Measurements from ENCODE around the gene TIMP2.
"Not testable (repeated sequence)": the region's sequence is repeated elsewhere in the genome, so short reads cannot be mapped to it uniquely, and the experiment has no call there.

TIMP2 gene

GRCh38 chr17:78890498-78890897, 34.7 kb downstream of the TIMP2 start:
- no peak for DNase-seq (ENCODE audit: low read depth, low spot score)

DNA sequence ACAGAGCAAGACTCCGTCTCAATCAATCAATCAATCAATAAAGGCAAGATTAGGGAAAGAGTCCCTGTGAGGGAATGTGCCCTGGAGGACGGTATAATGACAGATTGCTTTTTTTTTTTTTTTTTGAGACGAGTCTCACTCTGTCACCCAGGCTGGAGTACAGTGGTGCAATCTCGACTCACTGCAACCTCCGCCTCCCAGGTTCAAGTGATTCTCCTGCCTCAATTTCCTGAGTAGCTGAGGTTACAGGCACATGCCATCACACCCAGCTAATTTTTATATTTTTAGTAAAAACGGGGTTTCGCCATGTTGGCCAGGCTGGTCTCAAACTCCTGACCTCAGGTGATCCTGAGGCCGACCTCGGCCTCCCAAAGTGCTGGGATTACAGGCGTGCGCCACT, 35.1 kb downstream of the TIMP2 start:
- not testable (repeated sequence) for DNase-seq (ENCODE audit: low read depth, low spot score)

GRCh38 chr17:78889531-78889930, 35.7 kb downstream of the TIMP2 start:
- no peak for DNase-seq (ENCODE audit: low read depth, low spot score)

DNA sequence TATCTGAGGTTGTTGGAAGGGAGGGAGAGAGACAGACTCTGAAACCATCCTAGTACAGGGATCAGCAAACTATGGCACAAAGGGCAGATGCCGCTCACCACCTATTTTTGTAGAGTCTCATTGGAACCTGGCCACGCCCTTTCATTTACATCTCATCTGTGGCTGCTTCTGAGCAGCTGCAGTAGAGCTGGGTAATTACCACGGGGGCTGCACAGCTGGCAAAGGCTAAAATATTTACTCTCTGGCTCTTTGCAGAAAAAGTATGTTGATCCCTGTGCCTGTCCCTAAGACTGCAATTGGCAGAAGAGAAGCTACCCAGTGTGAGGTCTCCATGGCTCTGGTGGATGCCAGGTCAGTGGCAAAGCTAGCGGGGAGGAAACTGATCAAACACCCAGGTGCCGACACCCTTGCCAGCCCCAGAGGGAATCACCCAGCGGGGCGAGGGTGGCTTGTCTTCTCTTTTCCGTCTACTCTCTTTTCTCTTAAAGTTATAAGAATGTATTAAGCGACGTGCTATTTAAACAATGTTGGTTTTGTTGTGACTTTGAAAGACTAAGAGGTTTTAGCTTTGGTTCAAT, 36.2 kb downstream of the TIMP2 start:
- DNase-seq (ENCODE audit: low read depth, low spot score), result no peak

DNA sequence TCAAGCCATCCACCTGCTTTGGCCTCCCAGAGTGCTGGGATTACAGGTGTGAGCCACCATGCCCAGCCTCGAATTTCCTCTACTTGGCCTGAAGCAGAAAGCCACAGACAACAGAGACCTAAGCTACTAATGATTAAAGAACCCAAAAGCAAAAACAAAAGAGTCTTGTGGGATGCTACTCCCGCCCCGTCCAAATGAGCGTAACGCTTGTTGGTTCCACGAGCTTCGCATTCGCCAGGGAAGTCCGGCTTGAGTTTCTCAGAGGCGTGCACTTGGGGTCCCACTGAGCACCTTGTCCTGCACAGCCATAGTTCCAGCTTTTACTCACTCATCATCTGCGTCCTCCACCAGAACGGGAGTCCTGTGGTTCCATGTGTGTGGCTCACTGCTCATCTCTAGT, 38.2 kb downstream of the TIMP2 start:
- DNase-seq (ENCODE audit: low read depth, low spot score), result no peak

- DNase-seq (ENCODE audit: low read depth, low spot score), result no peak
These were observed 39.2 kb downstream of the TIMP2 start for GRCh38 chr17:78885956-78886355.

- DNase-seq (ENCODE audit: low read depth, low spot score), result no peak
These were observed 40.1 kb downstream of the TIMP2 start for GRCh38 chr17:78884876-78885667.

- peak; percentile 41 for DNase-seq (ENCODE audit: low read depth, low spot score)
These were observed 40.9 kb downstream of the TIMP2 start for GRCh38 chr17:78884148-78884825.

DNA sequence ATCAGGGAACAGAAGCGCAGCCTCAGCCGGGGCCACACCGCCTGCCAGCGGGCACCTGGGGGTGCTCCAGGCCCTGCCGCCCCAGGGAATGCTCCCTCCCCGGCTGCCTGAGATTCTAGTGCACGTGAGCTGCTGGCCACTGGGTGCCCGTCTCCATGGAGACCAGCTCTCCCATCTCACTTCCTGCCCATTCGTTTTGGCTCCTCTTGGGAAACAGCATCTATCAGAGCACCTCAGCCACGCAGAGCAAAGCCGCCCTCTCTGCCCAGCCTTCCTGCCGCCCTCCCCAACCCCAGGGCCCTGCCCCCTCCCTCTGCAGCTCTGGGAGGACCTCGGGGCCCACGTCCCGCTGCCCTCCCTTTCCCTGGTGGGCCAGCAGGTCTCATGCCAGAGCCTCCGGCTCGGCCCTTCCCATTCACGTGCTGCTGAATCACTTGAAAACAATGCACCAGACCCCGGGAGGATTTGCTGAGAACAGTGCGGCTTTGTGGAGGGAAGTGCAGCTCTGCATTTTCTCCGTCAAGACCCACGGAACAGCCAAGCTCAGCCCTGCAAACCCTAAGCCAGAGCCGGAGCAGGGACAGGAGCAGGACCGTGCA, 41.6 kb downstream of the TIMP2 start:
- DNase-seq (ENCODE audit: low read depth, low spot score), result peak; percentile 97

DNA sequence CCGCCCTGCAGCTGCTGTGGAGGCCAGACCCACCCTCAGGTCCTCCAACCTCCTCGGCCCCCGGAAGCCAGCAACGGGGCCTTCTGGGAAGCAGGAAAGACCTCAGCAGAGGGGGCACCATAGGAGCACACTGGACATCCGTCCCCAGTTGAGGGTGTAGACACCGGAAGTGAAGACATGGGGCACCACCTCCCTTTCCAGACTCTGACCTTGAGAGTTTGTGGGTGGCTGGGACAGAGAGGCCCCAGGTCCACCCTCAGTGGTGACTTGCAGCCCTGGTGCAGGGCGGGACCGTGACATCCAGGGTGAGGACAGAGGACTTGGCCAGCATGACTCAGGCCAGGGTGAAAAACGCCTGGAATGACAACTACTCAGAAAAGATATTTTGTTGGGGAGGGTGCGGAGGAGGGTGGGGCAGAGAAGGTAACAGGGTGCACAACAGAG, 42.1 kb downstream of the TIMP2 start:
- DNase-seq (ENCODE audit: low read depth, low spot score), result peak; percentile 83

DNA sequence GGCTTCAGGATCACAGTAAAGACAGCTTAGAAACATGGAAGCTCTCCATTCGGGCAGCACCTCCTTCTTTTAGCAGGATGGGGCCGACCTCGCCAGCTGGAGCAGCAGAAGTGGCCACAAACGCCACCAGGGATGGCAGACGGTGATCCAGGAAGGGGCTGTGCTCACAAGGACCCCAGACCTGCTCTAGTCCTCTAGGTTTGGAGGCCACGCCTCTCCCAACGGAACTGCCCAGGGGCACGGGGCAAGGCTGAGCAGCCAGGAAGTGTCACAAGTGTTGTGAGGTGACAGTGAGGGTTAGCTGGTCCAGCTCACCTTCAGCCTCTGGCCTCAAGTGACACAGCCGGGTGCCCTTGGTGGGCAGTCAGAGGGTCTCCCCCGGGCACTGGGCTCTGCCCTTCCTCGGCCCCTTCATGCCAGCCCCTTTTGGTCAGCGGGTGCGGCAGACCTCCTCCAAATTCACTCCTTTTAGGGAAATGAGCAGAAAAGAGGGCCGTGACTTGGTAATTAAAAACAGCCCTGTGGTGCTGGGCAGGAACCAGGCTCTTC, 42.6 kb downstream of the TIMP2 start:
- DNase-seq (ENCODE audit: low read depth, low spot score), result no peak

- DNase-seq (ENCODE audit: low read depth, low spot score), result peak; percentile 62
These were observed 45.5 kb downstream of the TIMP2 start for GRCh38 chr17:78879635-78880186.

DNA sequence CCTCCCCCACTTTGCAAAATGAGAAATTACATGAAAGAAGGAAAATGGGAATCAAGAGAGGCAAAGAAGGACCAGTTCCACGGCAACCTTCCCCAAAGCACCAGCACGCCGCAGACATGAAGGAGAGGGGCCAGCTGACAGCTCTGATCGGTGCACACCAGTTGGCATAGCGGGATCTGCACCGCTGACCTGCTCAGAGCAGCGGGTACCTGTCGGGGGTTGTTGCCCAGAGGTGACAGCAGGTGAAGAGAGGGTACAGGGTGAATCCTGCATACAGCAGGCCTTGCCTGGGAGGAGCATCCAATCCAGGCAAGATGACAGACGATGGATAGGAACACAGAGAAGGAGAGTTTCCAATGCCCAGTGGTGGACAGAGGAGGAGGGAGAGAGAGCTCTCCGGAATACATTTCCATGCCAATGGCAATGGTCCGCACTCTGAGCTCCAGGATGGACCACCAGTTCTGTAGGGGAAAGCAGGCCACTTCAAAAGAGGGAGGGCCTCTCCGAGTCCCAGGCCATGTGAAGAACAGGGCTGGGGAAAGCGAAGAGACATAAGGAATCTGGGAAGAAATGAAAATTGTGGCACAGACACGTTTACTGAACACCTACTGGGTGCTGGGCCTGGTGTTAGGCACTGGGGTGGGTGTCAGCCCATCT, 46.2 kb downstream of the TIMP2 start:
- DNase-seq (ENCODE audit: low read depth, low spot score), result no peak

- DNase-seq (ENCODE audit: low read depth, low spot score), result no peak
These were observed 46.9 kb downstream of the TIMP2 start for GRCh38 chr17:78878261-78878660.

- not testable (repeated sequence) for DNase-seq (ENCODE audit: low read depth, low spot score)
These were observed 48.2 kb downstream of the TIMP2 start for GRCh38 chr17:78876954-78877517.

DNA sequence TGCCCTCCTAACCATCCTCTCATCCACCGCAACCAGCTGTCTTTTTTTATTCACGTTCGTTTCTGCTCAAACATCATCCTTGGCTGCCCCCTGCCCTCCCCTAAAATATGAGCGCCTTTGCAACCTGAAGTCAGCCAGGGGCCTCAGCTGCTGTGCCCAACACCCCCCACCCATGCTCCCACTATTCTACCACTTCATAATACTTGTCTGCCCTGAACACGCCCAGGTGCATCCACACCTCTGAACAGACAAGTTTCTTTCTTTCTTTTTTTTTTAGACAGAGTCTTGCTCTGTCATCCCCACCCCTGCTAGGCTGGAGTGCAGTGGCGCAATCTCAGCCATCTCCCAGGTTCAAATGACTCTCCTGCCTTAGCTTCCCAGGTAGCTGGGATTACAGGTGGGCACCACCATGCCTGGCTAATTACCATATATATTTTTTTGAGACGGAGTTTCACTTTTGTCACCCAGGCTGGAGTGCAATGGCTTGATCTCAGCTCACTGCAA, 49.0 kb downstream of the TIMP2 start:
- DNase-seq (ENCODE audit: low read depth, low spot score), result no peak

- peak; percentile 76 for DNase-seq (ENCODE audit: low read depth, low spot score)
These were observed 49.7 kb downstream of the TIMP2 start for GRCh38 chr17:78875363-78876093.

GRCh38 chr17:78873519-78874340, 51.5 kb downstream of the TIMP2 start:
- DNase-seq (ENCODE audit: low read depth, low spot score), result peak; percentile 78

- no peak for DNase-seq (ENCODE audit: low read depth, low spot score)
These were observed 52.7 kb downstream of the TIMP2 start for GRCh38 chr17:78872486-78872885.

All from astrocyte of the hippocampus (primary cell).